HG03060 (cell line): ENCODE data around the gene INSYN2A.

Experiments
- ATAC-seq: cut with Tn5 transposase; IDR thresholded peaks from one replicate; pipeline ENCODE4 v1.9.1; 2021; ENCODE audit warnings: low read depth, moderate number of reproducible peaks; ENCODE audit not compliant: unreplicated experiment

Gene INSYN2A

DNA sequence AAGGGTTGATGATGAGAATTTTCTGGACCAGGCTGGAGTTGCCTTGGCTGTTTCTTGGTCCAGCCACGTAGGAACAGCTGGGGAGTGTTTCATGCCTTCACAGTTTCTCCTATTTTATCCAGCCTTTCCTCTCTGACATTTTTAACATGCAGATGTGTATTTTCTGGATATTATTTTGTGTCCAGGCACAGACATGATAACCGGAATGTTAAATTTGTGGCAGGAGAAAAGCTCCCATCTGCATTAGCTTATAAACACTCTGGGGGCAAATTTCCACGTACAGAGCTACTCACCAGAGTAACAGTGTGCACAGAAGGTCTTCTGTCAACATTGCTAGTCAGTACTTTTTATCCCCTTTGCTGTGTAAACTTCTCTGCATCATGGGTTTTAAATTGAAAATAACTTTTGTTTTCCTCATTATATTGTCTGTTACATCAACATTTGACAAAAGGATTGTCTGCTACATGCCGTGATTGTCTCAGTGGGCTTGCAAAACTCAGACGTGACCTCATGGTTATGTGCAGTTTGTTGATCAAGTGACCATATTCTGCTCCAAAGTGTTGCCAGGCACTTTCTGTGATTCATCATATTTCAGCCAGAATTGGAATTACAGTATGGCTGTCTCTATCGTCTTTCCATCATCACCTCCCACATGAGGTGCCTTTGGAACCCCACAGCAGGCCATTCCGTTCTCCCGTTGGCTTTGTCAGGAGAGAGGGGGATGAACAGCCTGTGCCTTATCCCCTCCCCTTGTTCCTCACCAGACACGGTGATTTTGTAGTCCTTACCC is 41.4 kb downstream of the INSYN2A start:
- ATAC-seq = no peak

DNA sequence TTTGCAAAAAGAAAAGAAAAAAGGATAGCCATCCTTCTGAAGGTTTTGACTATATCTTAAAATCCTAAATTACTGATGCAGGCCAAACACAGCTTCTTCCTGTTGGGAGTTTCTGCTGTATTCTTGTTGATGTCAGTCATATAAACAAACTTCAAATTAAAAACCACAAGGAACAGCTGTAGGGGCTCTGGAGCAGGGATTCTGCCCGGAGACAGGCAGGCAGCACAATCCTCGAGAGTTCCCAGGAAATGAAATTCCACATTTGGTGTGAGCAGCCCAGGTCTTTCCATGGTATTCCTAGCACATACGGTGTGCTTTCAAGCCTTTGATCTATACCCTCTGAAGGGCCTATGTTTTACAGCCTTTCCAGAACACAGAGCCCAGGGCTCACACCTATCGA is 43.2 kb downstream of the INSYN2A start:
- ATAC-seq = no peak

DNA sequence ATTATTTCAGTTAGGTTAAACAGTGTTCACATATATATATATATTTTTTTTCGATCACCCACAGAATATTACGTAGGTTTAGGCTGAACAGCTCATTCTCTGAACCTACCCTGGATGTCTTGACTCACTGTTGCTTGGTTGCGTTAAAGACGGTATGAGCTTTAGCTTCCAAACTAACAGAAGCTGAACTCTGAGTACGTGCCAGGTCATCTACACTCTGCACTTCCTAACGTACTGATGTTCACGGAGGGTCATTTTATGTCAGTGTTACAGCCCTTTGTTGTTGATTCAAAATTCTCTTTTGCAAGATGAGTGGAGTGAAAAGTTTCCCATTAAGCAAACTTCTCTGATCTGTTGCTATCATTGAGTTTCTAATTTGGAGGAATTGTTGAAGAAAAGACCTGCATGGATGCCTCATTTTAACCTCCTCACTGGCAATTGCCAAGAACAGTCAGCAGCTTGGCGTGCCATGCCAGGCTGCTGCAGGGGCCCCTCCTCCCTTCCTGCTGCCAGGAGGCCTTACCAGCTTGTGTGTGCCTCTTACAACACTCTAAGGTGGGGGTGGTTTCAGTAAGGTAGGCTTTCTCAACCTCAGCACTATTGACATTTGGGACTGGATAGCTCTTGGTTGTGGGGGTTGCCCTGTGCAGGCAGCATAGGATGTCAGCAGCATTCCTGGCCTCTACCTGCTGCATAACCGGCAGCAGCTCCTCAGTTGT is 44.3 kb downstream of the INSYN2A start:
- ATAC-seq = no peak

DNA sequence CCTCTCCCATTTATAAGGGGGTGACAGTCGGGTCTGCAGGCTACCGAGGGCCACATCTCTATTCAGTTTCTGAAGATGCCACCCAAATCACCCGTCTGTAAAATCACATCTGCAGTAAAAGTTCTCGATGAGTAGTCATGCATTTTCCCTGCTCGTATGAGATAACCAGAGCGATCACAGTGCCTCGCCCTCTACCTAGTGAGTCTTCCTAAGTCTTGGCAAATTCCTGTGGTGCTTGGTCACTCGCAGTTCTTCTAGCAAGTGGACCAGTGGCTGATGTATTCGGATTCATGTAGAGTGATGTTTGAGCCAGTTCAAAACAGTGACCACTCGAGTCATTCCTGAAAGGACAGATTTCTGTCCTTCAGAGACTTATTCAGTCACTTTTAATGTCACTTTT is 44.9 kb downstream of the INSYN2A start:
- no peak for ATAC-seq

DNA sequence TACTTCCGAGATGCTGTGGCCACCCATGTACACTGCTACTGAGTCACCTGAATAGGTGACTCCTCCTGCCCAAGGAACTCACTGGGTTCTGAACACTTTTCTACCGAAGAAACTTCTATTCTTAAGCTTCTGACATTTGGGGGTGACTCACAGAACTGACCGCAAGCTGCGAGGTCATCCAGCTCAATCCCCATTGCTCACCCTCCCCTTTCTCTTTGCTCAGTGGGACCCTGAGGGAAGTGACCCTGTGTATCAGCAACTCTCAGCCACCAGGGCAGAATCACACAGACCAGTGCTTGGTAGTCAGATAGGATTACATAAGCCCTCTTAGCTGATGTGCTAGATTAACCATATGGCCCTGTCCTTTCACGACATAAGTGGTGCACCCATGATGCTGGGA is 46.3 kb downstream of the INSYN2A start:
- ATAC-seq = no peak

DNA sequence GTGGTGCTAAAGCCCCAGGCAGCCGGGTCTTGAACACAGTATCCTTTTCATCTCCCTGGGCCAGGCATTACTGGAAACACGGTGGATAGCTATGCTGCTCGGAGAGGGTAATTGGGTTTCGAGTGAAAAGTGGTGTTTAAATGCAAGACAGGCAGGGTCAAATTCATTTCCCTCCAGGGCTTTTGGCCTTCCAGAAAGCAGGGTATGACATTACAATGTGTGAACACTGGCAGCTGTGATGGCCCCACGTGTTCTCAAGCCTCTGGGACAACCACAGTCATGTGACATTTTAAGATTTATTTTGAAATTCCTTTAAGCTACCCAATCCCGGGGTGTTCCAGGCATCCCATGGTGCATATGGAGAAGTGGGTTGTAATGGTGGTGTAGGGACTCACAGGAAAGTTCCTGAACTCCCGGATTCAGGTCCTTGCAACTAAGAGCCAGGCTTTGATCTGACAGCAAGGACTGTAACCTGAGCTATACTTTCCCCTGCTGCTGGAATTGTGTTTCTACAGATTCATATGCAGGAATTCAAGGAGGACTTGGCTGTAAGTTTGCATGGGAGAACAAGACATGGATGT is 46.8 kb downstream of the INSYN2A start:
- no peak for ATAC-seq

DNA sequence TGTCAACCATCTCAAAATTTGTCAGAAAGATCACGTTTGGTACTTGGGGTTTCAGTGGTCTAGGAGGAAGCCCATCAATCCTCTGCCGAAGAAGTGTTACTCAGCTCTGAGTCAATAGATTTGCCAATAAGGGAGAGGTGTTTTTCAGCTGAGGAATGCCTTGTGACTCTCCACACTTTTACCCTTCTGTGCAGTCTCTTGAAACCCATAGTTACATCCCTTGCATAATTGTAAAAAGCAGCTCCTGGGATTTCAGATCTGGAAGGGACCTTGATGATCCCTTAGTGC is 47.5 kb downstream of the INSYN2A start:
- ATAC-seq = no peak

DNA sequence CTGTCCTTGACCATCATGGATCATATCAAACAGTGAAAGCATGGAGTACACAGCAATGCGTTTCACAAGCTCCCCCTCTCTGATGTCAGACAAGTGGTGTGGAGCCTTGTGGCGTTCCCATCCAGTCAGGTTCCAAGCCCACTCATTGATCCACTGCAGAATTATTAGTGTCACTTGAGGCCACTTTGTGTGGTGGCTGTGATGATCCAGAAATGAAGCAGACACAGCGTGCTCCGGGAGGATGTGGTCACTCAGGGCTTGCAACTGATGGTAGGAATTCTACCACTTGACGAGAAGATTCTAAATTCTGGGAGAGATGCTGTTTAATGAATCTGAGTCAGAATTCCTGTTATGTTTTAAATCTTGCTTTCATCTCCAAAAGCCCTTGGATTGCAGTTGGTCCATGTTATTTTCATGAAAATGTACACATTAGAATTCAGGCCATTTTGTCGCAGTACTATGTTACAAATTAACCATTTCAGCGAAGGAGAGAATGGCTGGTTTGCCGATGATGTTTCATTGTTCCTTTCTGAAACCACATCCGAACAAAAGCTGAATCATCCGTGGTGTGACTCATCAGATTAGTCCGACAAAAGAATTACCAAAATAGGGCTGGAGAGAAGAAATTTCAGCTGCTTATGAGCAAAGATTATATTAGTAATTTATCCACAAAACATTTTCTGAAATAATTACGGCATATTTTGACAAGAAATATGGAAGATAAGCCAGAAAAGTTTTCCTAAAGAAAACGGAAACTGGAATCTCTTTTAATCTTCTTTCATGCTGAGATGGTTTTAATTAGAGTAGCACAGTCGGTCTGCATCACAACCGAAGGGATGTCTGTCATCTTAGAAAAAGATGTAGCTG is 48.1 kb downstream of the INSYN2A start:
- no peak for ATAC-seq

DNA sequence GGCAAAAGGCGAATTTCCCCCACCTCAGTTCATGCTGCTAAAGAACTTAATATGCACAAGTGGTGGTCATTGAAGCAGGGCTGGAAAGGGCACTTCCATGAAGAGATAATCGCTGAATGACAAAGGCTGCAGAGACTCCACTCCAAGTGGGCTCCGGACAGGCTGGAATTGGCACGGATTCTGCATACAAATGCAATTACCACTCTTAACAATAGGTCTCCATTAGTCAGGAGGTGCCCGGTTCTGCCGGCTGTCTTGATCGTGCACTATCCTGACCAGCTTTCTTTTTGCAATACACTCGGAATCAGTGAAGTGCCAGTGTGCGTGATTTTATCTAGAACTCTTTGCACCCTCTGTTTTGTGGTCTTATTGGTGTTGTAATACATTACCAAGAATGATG is 49.7 kb downstream of the INSYN2A start:
- ATAC-seq = no peak
